ENCODE data around the gene CNNM1. TPM values are rescaled to one million over a fixed set of nuclear protein-coding genes. Genes with fewer than 3 reads are reported as not detected.

The CNNM1 gene
- total and polyA plus RNA-seq, 12 donors = 0.07 to 2.0 (median 1.2) TPM; not detected in 1

DNA sequence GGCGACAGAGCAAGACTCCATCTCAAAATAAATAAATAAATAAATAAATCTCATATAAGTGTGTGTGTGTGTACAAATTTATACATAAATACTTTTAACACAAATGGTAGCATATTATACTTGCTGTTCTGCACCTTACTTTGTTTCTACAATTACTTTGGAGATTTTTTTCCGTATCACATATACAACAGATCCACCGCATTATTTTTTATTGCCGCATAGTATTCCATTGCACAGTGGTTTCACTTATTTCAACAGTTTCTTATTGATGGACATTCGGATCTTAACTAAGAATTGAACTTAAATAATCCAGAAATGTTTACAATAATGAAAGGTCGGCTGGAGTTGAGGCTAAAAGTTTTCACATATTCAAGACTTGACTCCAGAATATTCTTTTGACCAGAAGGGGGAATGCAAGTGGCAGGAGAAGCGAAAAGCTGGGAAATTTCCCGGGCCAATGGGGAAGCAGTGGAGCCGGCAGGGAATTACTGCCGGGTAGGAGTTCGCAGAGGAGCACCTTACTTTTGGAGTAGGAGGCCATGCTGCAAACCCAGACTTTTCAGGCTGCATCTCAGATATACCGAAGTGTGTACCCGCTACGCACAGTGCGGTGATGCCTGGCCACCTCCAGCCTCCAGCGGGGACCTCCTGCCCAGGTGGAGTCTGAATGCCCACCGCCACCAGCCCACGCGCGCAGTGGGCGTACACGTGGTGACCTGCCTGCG lies 415 bp upstream of the CNNM1 start:
- peaks cover 36% of the 10 kb centered on the region for H3K27me3 ChIP-seq
- DNase-seq = peak in 1 of 7 donors; percentile 63
- no peaks in the 10 kb centered on the region for H3K9me3 ChIP-seq (replicated peaks in 1 of 3)
- H3K27ac ChIP-seq = peak overlapping the region in 1 of 5 donors; percentile 17
- no peak for TF ChIP-seq POLR2A (IDR thresholded peaks at IDR 0.05)
- TF ChIP-seq, protein P1, sequence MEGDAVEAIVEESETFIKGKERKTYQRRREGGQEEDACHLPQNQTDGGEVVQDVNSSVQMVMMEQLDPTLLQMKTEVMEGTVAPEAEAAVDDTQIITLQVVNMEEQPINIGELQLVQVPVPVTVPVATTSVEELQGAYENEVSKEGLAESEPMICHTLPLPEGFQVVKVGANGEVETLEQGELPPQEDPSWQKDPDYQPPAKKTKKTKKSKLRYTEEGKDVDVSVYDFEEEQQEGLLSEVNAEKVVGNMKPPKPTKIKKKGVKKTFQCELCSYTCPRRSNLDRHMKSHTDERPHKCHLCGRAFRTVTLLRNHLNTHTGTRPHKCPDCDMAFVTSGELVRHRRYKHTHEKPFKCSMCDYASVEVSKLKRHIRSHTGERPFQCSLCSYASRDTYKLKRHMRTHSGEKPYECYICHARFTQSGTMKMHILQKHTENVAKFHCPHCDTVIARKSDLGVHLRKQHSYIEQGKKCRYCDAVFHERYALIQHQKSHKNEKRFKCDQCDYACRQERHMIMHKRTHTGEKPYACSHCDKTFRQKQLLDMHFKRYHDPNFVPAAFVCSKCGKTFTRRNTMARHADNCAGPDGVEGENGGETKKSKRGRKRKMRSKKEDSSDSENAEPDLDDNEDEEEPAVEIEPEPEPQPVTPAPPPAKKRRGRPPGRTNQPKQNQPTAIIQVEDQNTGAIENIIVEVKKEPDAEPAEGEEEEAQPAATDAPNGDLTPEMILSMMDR (IDR thresholded peaks at IDR 0.05) = no peak
- intact Hi-C loops (cut with DNase I) = no loop called here
- H3K4me3 ChIP-seq = peak overlapping the region in 1 of 4 donors; percentile 56
- no peaks in the 10 kb centered on the region for H3K36me3 ChIP-seq (replicated peaks in 1 of 2)
- 27 to 32% (median 31%) methylated on average over 20 to 23 of the region's 23 CpGs for WGBS, 4 donors
- H3K4me1 ChIP-seq (replicated peaks in 1 of 2) = peaks cover 10 to 17% of the 10 kb centered on the region in 2 donors

DNA sequence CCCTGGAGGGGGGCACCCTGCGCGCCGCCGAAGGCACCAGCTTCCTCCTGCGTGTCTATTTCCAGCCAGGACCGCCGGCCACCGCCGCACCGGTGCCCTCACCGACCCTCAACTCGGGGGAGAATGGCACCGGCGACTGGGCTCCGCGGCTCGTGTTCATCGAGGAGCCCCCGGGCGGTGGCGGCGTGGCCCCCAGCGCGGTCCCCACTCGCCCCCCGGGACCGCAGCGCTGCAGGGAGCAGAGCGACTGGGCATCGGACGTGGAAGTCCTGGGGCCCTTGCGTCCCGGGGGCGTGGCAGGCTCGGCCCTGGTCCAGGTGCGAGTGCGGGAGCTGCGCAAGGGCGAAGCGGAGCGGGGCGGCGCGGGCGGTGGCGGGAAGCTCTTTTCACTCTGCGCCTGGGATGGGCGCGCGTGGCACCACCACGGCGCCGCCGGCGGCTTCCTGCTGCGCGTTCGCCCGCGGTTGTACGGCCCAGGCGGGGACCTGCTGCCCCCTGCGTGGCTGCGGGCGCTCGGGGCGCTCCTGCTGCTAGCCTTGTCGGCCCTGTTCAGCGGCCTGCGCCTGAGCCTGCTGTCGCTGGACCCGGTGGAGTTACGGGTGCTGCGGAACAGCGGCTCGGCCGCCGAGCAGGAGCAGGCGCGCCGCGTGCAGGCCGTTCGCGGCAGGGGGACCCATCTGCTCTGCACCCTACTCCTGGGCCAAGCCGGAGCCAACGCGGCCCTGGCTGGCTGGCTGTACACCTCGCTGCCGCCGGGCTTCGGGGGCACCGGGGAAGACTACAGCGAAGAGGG lies 594 bp downstream of the CNNM1 start:
- peak overlapping the region in 1 of 5 donors; percentile 17 for H3K27ac ChIP-seq
- DNase-seq = peak in 1 of 7 donors; percentile 22
- peak overlapping the region in 2 of 4 donors; percentile 40 to 56 for H3K4me3 ChIP-seq
- TF ChIP-seq POLR2A (IDR thresholded peaks at IDR 0.05) = no peak
- TF ChIP-seq, protein P1 (IDR thresholded peaks at IDR 0.05) = no peak
- peaks cover 36% of the 10 kb centered on the region for H3K27me3 ChIP-seq
- intact Hi-C loops (cut with DNase I) = no loop called here
- H3K9me3 ChIP-seq (replicated peaks in 1 of 3) = no peaks in the 10 kb centered on the region
- 0 to 2% (median 1%) methylated on average over 5 to 94 of the region's 94 CpGs for WGBS, 4 donors
- H3K4me1 ChIP-seq (replicated peaks in 1 of 2) = peaks cover 10 to 17% of the 10 kb centered on the region in 2 donors
- H3K36me3 ChIP-seq (replicated peaks in 1 of 2) = no peaks in the 10 kb centered on the region

DNA sequence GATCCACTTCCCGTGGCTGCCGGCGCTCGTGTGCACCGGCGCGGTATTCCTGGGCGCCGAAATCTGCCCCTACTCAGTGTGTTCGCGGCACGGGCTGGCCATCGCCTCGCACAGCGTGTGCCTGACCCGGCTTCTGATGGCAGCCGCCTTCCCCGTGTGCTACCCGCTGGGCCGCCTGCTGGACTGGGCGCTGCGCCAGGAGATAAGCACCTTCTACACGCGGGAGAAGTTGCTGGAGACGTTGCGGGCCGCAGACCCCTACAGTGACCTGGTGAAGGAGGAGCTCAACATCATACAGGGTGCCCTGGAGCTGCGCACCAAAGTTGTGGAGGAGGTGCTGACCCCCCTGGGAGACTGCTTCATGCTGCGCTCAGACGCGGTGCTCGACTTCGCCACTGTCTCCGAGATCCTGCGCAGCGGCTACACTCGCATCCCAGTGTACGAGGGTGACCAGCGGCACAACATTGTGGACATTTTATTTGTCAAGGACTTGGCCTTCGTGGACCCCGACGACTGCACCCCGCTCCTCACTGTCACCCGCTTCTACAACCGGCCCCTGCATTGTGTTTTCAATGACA lies 1.3 kb downstream of the CNNM1 start:
- WGBS, 4 donors = 19 to 70% (median 27%) methylated on average over 18 to 45 of the region's 45 CpGs
- peak in 4 of 7 donors; percentile 6 to 56 (median 18) for DNase-seq
- intact Hi-C loops (cut with DNase I) = no loop called here
- H3K27me3 ChIP-seq = peaks cover 36% of the 10 kb centered on the region
- H3K36me3 ChIP-seq (replicated peaks in 1 of 2) = no peaks in the 10 kb centered on the region
- H3K9me3 ChIP-seq (replicated peaks in 1 of 3) = no peaks in the 10 kb centered on the region
- peak overlapping the region in 1 of 4 donors; percentile 56 for H3K4me3 ChIP-seq
- TF ChIP-seq, protein P1 (IDR thresholded peaks at IDR 0.05) = no peak
- TF ChIP-seq POLR2A (IDR thresholded peaks at IDR 0.05) = no peak
- H3K4me1 ChIP-seq (replicated peaks in 1 of 2) = peaks cover 10 to 17% of the 10 kb centered on the region in 2 donors
- H3K27ac ChIP-seq = no peak overlapping the region

DNA sequence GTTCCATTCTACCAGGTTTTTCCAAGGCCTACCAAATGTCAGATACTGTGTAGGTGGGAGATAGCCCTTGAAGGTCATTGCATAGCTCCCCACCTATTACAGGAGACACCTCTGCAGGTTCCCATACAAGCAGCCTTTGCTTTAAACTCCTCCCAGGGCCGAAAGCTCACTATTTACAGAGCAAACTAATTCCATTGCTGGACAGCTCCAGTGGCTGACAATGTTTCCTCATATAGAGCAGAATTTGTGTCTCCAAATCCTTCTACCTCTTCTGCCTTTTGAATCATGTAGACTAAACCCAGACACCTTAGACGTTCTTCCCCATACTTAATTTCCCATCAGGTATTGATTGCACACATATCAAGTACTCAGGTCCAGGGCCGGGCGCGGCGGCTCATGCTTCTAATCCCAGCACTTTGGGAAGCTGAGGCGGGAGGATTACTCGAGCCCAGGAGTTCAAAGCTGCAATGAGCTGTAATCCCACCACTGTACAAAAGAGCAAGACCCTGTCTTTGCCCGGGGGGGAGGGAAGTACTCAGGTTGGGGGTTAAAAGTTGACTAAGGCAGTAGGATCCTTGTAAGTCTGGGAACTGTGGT lies 2.1 kb downstream of the CNNM1 start:
- Histone ChIP-seq H3K27me3 (peaks cover 36% of the 10 kb centered on the region), H3K27ac (no peak overlapping the region), H3K36me3 (replicated peaks in 1 of 2) (no peaks in the 10 kb centered on the region), H3K9me3 (replicated peaks in 1 of 3) (no peaks in the 10 kb centered on the region), H3K4me3 (no peak overlapping the region), H3K4me1 (replicated peaks in 1 of 2) (peaks cover 10 to 17% of the 10 kb centered on the region in 2 donors)
- 77 to 82% (median 79%) methylated on average over 9 of the region's 9 CpGs for WGBS, 4 donors
- TF ChIP-seq, protein P1 (IDR thresholded peaks at IDR 0.05) = no peak
- no peak for TF ChIP-seq POLR2A (IDR thresholded peaks at IDR 0.05)
- intact Hi-C loops (cut with DNase I) = no loop called here
- no peak for DNase-seq
